ENCODE results near the gene PLIN4. TPM values are rescaled to one million over a fixed set of nuclear protein-coding genes. Genes with fewer than 3 reads are reported as not detected.

PLIN4 gene
- total and polyA plus RNA-seq, 9 of the 15 experiments (the other 6 are each of a cell fraction or from before 2014, with no cell fraction given) = 0.04 to 0.16 (median 0.07) TPM; not detected in 3

DNA sequence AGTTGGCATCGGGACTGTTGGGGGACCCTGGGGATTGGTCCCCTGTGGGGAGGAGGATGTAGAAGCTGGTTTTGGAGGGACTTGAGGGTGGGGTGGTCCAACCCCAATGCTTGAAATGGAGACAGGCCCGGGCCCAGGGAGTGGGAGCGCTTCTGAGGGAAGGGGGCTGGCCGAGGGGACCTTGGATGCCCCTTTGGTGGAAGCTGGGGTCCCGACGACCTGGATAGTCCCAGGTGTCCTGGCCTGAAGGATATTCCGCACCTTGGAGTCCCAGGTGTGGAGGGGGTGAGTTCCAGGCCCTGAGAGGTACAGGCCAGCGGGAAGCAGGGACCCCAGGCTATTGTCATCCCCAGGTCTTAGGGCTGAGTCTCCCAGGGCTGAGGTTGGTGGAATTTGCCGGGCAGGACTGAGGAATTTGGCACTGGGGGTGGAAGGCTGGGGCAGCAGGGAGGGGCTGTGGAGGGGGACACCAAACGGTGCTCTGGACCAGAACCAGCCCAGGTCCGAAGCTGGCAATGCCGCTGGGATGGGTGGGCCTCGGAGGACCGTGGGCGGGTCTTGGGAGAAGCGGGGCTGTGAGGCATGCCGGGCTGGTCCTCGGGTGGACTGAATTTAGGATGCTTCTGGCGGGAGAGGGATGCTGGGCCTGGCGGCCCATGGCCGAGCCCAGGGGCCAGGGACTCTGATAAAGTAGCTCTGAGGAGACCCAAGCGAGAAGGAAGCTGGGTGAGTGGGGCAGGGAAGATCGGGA, 44.3 kb downstream of the PLIN4 start:
- no peak for FAIRE-seq
- H3K36me3 ChIP-seq (ENCODE audit: control insufficient read depth, insufficient read depth, low read length) = peaks cover 28% of the 10 kb centered on the region; the same call in 2 of the 3 replicates
- no peaks in the 10 kb centered on the region for H3K9me1 ChIP-seq (ENCODE audit: control insufficient read depth, insufficient read depth, low read length)
- no peak overlapping the region for H3K27ac ChIP-seq (ENCODE audit: extremely low read depth, low read depth, low read length)
- 69% methylated on average over 7 of the region's 23 CpGs for WGBS (ENCODE audit: insufficient coverage, low coverage, missing lambda C conversion rate)
- CTCF ChIA-PET (ENCODE audit: low intra/inter-chr PET ratio) = no interaction called here
- POLR2A ChIA-PET = interaction anchor here (0.7 kb wide), 1 partner anchor 89 kb away, joined by 5 read pairs; no protein-coding TSS in a partner anchor
- no peak for ATAC-seq
- TF ChIP-seq MAZ (CRISPR knock-in tag; conservative IDR thresholded peaks at IDR 0.05 in 1 of 2, IDR thresholded peaks at IDR 0.05 in 1 of 2) = no peak
- TF ChIP-seq ZBTB7A (IDR thresholded peaks at IDR 0.05; ENCODE audit: borderline replicate concordance, control insufficient read depth, low read depth, low read length) = 0 out of 2 replicates have a peak, but pooled peaks have one; percentile 18
- TF ChIP-seq, protein P1, sequence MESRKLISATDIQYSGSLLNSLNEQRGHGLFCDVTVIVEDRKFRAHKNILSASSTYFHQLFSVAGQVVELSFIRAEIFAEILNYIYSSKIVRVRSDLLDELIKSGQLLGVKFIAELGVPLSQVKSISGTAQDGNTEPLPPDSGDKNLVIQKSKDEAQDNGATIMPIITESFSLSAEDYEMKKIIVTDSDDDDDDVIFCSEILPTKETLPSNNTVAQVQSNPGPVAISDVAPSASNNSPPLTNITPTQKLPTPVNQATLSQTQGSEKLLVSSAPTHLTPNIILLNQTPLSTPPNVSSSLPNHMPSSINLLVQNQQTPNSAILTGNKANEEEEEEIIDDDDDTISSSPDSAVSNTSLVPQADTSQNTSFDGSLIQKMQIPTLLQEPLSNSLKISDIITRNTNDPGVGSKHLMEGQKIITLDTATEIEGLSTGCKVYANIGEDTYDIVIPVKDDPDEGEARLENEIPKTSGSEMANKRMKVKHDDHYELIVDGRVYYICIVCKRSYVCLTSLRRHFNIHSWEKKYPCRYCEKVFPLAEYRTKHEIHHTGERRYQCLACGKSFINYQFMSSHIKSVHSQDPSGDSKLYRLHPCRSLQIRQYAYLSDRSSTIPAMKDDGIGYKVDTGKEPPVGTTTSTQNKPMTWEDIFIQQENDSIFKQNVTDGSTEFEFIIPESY (CRISPR knock-in tag; IDR thresholded peaks at IDR 0.05) = peak; percentile 60; the same call in 1 of the 2 replicates
- TF ChIP-seq EHMT2 (IDR thresholded peaks at IDR 0.05) = no peak
- in situ Hi-C loops (cut with MboI) = no loop called here
- peak overlapping the region in 1 of 2 experiments; percentile 53; a peak in 2 of 4 replicates for H3K9ac ChIP-seq (ENCODE audit: insufficient read depth in 1 of 2, low read depth in 2 of 2, low read length in 2 of 2)
- BruUV-seq (replicated peaks) = TSS peak; percentile 20
- H3K27me3 ChIP-seq (ENCODE audit: control insufficient read depth in 2 of 2, insufficient read depth in 2 of 2, low read length in 2 of 2) = no peaks in the 10 kb centered on the region
- peaks cover 24% of the 10 kb centered on the region for H3K79me2 ChIP-seq (ENCODE audit: control insufficient read depth, insufficient read depth, low read length)
- no peak overlapping the region for H3K4me3 ChIP-seq
- H3K4me1 ChIP-seq (replicated peaks in 1 of 2; ENCODE audit: control insufficient read depth in 2 of 2, insufficient read depth in 2 of 2, low read length in 2 of 2) = peaks cover 3 to 32% of the 10 kb centered on the region in 2 experiments; a peak in 4 of 5 replicates
- intact Hi-C loops (cut with micrococcal nuclease) = no loop called here
- DNase-seq (ENCODE audit: extremely low read depth in 1 of 4, low spot score in 3 of 4) = no peak
- no peaks in the 10 kb centered on the region for H3K9me3 ChIP-seq (replicated peaks; ENCODE audit: control insufficient read depth, insufficient read depth, low read depth, low read length)
- no peak overlapping the region for H2AFZ ChIP-seq (ENCODE audit: low read depth, low read length)
- no peak overlapping the region for H3K4me2 ChIP-seq (ENCODE audit: insufficient read depth, low read length)
- H4K20me1 ChIP-seq (replicated peaks; ENCODE audit: control insufficient read depth, insufficient read depth, low read length) = peaks cover 4% of the 10 kb centered on the region; the same call in 1 of the 2 replicates

All from K562 (cell line).